Lung (tissue), 12 donors: Measurements from ENCODE around the gene ZBTB47. TPM values are rescaled to one million over a fixed set of nuclear protein-coding genes. Genes with fewer than 3 reads are reported as not detected.

Experiments
- ATAC-seq: fragments of 200-7000 bp; cut with Tn5 transposase; one replicate; pipeline ENCODE4 v1.9.1; 2020; ENCODE audit warnings: moderate number of reproducible peaks; ENCODE audit not compliant: insufficient read depth, low FRiP score
- DNase-seq, 3 donors: peaks; one replicate each; pipeline ENCODE4 v3.0.0-alpha.2; 2013 to 2017
- H3K27ac ChIP-seq, 2 donors: one replicate each; pipeline ENCODE4 v1.5.1; 2013; ENCODE audit warnings: mild to moderate bottlenecking in 2 of 2, moderate library complexity in 2 of 2, control low read depth in 1 of 2, inconsistent platforms in 1 of 2, low read depth in 1 of 2, low read length in 1 of 2
- H3K27me3 ChIP-seq, 3 donors: one replicate each; pipeline ENCODE4 v1.5.1; 2013; ENCODE audit warnings: low read length in 2 of 3; ENCODE audit not compliant: control insufficient read depth in 3 of 3, insufficient read depth in 3 of 3
- H3K36me3 ChIP-seq, 4 donors: one replicate each; pipeline ENCODE4 v1.5.1; 2013; ENCODE audit warnings: low read length in 4 of 4, mild to moderate bottlenecking in 1 of 4, moderate library complexity in 1 of 4; ENCODE audit not compliant: control insufficient read depth in 4 of 4, insufficient read depth in 4 of 4
- H3K4me1 ChIP-seq, 5 donors: one replicate each; pipeline ENCODE4 v1.5.1; 2013; ENCODE audit warnings: low read length in 5 of 5, mild to moderate bottlenecking in 2 of 5, moderate library complexity in 1 of 5; ENCODE audit not compliant: control insufficient read depth in 5 of 5, insufficient read depth in 5 of 5
- H3K4me3 ChIP-seq: one replicate; pipeline ENCODE4 v1.5.1; 2013; ENCODE audit warnings: mild to moderate bottlenecking, control low read depth, moderate library complexity
- H3K9ac ChIP-seq, 2 donors: one replicate each; pipeline ENCODE4 v1.5.1; 2013; ENCODE audit warnings: low read length in 2 of 2, control low read depth in 1 of 2; ENCODE audit not compliant: insufficient read depth in 1 of 2
- H3K9me3 ChIP-seq, 4 donors: one replicate each; pipeline ENCODE4 v1.5.1; 2013; ENCODE audit warnings: low read length in 3 of 4, mild to moderate bottlenecking in 1 of 4, moderate library complexity in 1 of 4; ENCODE audit not compliant: control insufficient read depth in 4 of 4, insufficient read depth in 3 of 4
- CTCF ChIP-seq: IDR thresholded peaks from 2 replicates; pipeline ENCODE4 v1.5.1; 2012; ENCODE audit warnings: mild to moderate bottlenecking; ENCODE audit errors: control extremely low read depth, extremely low read depth
- WGBS, 2 donors: extraction: QIAGEN DNeasy Blood & Tissue Kit; methylation state at CpG; one replicate each; pipeline ENCODE4 v1.1.7; 2013; 5-methylcytosine and 5-hydroxymethylcytosine counted together
- polyA plus RNA-seq, 2 donors: library from polyadenylated mRNA; stranded (reverse); fragments of 200-250 nt; gene quantifications; one replicate each; pipeline ENCODE4 v1.2.1, GENCODE V29; 2013
- total RNA-seq, 2 donors: library from RNA; depleted of rRNA in 1 of 2; stranded (reverse); fragments of >200 nt in 1 of 2; gene quantifications; one replicate each; pipeline ENCODE4 v1.2.1, GENCODE V29; 2014 to 2021
- donor health status: control.
- donor health status: control.
- donor health status: Bipolar disorder and iron deficiency.
- donor health status: healthy.
- donor health status: DM: yes; HTN: yes; CAD: no.

ZBTB47 gene
- total and polyA plus RNA-seq, 4 donors: 8.6 to 34.1 (median 15.8) TPM

DNA sequence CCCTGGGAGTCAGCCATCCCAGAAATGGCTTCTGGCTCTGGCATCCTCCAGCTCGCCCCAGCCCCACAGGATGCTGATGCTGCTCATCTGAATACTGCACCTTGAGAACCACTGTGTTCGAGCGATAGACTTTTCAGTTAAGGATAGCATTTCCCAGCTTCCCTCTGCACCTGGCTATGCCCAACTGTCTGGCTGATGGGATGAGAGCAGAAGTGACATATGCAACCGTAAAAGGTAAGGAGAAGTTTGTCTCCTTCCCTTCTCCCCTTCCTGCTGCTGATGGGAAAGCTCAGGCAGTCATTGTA is 58.8 kb downstream of the ZBTB47 start:
- TF ChIP-seq CTCF: no peak
- H3K4me1 ChIP-seq: no peaks in the 10 kb centered on the region
- no peak overlapping the region for H3K4me3 ChIP-seq
- no peaks in the 10 kb centered on the region for H3K27me3 ChIP-seq
- DNase-seq (no peak), ATAC-seq (no peak)
- 90 to 93% methylated on average over 4 of the region's 4 CpGs for WGBS, 2 donors
- no peaks in the 10 kb centered on the region for H3K9me3 ChIP-seq
- H3K9ac ChIP-seq: no peak overlapping the region
- no peaks in the 10 kb centered on the region for H3K36me3 ChIP-seq
- H3K27ac ChIP-seq: no peak overlapping the region

- Histone ChIP-seq H3K27me3 (no peaks in the 10 kb centered on the region), H3K9ac (no peak overlapping the region), H3K4me1 (no peaks in the 10 kb centered on the region), H3K4me3 (no peak overlapping the region), H3K36me3 (no peaks in the 10 kb centered on the region), H3K27ac (no peak overlapping the region), H3K9me3 (no peaks in the 10 kb centered on the region)
- WGBS, 2 donors: 76 to 83% methylated on average over 5 of the region's 5 CpGs
- ATAC-seq (no peak), DNase-seq (no peak)
- TF ChIP-seq CTCF: no peak
Measured at GRCh38 chr3:42712688-42713372, 59.3 kb downstream of the ZBTB47 start.

DNA sequence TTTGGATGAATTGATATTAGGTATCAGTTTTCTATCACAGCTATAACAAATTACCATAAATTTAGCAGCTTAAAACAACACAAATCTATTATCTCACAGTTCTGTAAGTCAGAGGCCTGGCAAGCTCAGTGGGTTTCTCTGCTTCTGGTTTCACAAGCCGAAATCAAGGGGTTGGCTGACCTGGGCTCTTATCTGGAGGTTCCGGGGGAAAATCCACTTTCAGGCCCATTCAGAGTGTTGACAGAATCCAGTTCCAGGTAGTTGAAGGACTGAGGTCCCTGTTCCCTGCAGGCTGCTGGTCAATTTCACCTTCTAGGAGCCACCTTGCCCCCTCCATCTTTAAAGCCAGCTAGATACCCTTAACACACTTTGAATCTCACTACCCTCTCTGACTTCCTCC is 60.2 kb downstream of the ZBTB47 start:
- H3K9me3 ChIP-seq: no peaks in the 10 kb centered on the region
- no peak overlapping the region for H3K27ac ChIP-seq
- no peak overlapping the region for H3K4me3 ChIP-seq
- TF ChIP-seq CTCF: no peak
- DNase-seq: peak in 1 of 3 donors; percentile 8
- no peak for ATAC-seq
- H3K27me3 ChIP-seq: no peaks in the 10 kb centered on the region
- H3K9ac ChIP-seq: no peak overlapping the region
- H3K4me1 ChIP-seq: no peaks in the 10 kb centered on the region
- no peaks in the 10 kb centered on the region for H3K36me3 ChIP-seq
- WGBS, 2 donors: 69 to 80% methylated on average over 2 of the region's 2 CpGs
